OCI-LY1 (cell line): ENCODE results near the gene TUBA3E.
"Not testable (repeated sequence)": the region's sequence is repeated elsewhere in the genome, so short reads cannot be mapped to it uniquely, and the experiment has no call there.

Experiments used
- CTCF ChIP-seq: fragments of 200-600 bp; sonication (generic), shearing (Covaris generic); IDR thresholded peaks from 2 replicates; pipeline ENCODE4 v1.5.1; 2017; ENCODE audit warnings: mild to moderate bottlenecking, antibody characterized with exemption, low read length, moderate library complexity, mixed read lengths
- EZH2 ChIP-seq: fragments of 200-600 bp; sonication (generic), shearing (Covaris generic); IDR thresholded peaks from 2 replicates; pipeline ENCODE4 v1.8.0; 2017; ENCODE audit warnings: borderline replicate concordance, mixed run types, mild to moderate bottlenecking, antibody characterized with exemption, low read length, moderate library complexity, mixed read lengths

- not testable (repeated sequence) for TF ChIP-seq CTCF, EZH2
Observed at GRCh38 chr2:130228467-130229160, 30.4 kb upstream of the TUBA3E start.
